Breast epithelium (tissue), 3 donors: ENCODE measurements around the gene SEMA4D.

Experiments
- POLR2A ChIP-seq: fragments of 450-650 bp; IDR thresholded peaks from one replicate; pipeline ENCODE4 v1.6.1; 2016; ENCODE audit warnings: antibody characterized with exemption, mild to moderate bottlenecking, moderate library complexity
- POLR2AphosphoS5 ChIP-seq, 3 donors: sonication (generic); formaldehyde crosslinking; IDR thresholded peaks; one replicate each; pipeline ENCODE4 v1.6.1; 2017; ENCODE audit warnings: antibody characterized with exemption in 3 of 3
- TF ChIP-seq, protein P1 (sequence below), 3 donors: fragments of 450-650 bp; IDR thresholded peaks; one replicate each; pipeline ENCODE4 v1.5.1; 2016 to 2017; ENCODE audit warnings: antibody characterized with exemption in 3 of 3, mild to moderate bottlenecking in 3 of 3, moderate library complexity in 3 of 3

DNA sequence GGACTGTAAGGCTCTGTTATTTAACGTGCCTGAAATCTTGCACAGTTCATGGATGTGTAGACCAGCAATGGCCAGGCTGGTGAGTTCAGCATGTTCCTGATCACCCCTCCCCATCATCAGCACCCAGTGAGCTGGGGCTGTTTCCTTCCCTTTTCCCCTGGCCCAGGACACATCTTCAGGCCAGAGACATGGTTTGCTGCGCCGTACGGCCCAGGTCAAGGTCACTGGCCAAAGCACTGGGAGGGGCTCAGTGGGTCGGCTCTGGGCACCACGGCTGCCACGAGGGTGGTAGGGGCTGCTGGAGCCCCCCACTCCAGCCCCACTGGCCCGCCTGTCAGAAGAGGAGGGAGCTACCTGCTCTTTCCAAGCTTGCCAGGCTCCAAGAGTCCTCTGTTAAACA, 55.9 kb downstream of the SEMA4D start:
- TF ChIP-seq POLR2AphosphoS5 (IDR thresholded peaks at IDR 0.05) (no peak), POLR2A (no peak)
- TF ChIP-seq, protein P1, sequence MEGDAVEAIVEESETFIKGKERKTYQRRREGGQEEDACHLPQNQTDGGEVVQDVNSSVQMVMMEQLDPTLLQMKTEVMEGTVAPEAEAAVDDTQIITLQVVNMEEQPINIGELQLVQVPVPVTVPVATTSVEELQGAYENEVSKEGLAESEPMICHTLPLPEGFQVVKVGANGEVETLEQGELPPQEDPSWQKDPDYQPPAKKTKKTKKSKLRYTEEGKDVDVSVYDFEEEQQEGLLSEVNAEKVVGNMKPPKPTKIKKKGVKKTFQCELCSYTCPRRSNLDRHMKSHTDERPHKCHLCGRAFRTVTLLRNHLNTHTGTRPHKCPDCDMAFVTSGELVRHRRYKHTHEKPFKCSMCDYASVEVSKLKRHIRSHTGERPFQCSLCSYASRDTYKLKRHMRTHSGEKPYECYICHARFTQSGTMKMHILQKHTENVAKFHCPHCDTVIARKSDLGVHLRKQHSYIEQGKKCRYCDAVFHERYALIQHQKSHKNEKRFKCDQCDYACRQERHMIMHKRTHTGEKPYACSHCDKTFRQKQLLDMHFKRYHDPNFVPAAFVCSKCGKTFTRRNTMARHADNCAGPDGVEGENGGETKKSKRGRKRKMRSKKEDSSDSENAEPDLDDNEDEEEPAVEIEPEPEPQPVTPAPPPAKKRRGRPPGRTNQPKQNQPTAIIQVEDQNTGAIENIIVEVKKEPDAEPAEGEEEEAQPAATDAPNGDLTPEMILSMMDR (IDR thresholded peaks at IDR 0.05), result no peak
